GM12875 (cell line): ENCODE data around the gene RPP25.
A peak's percentile ranks its signal among the peaks of the same experiment; 100 is the strongest.
"Not testable (repeated sequence)": the region's sequence is repeated elsewhere in the genome, so short reads cannot be mapped to it uniquely, and the experiment has no call there.

Experiments used
- H3K4me3 ChIP-seq: one replicate; pipeline ENCODE4 v1.5.1; 2011; ENCODE audit warnings: low read depth, low read length, control low read depth
- CTCF ChIP-seq: IDR thresholded peaks from 2 replicates; pipeline ENCODE4 v1.5.1; 2011; ENCODE audit warnings: low read depth, mild to moderate bottlenecking, control low read depth, inconsistent platforms, low read length, moderate library complexity, borderline replicate concordance; ENCODE audit not compliant: insufficient read depth

RPP25 gene

GRCh38 chr15:74954515-74954914 is 2.1 kb downstream of the RPP25 start:
- no peak overlapping the region for H3K4me3 ChIP-seq
- TF ChIP-seq CTCF, result no peak

- no peak for TF ChIP-seq CTCF
- H3K4me3 ChIP-seq, result no peak overlapping the region
Observed at GRCh38 chr15:74951006-74951405, 5.6 kb downstream of the RPP25 start.

GRCh38 chr15:74950078-74950908 is 6.3 kb downstream of the RPP25 start:
- H3K4me3 ChIP-seq, result no peak overlapping the region
- TF ChIP-seq CTCF, result peak; percentile 99

- TF ChIP-seq CTCF, result no peak
- peak within 1 kb of the TSS; percentile 92 for H3K4me3 ChIP-seq
Observed at GRCh38 chr15:74937590-74938371, 18.8 kb downstream of the RPP25 start, which contains the start of gene COX5A. COX5A (minus strand) TSS chr15:74938073; CDS start chr15:74938014, 59 bp downstream.

GRCh38 chr15:74937272-74937589 is 19.3 kb downstream of the RPP25 start:
- no peak for TF ChIP-seq CTCF
- peak overlapping the region; percentile 92 for H3K4me3 ChIP-seq

GRCh38 chr15:74935193-74935592 is 21.4 kb downstream of the RPP25 start:
- H3K4me3 ChIP-seq, result not testable (repeated sequence)

- no peak overlapping the region for H3K4me3 ChIP-seq
- no peak for TF ChIP-seq CTCF
Observed at GRCh38 chr15:74933573-74933972, 23.0 kb downstream of the RPP25 start.
